GM12892 (cell line): ENCODE results near the gene ATF7.
A peak's percentile ranks its signal among the peaks of the same experiment; 100 is the strongest.

Experiments
- DNase-seq: peaks from one replicate; pipeline ENCODE4 v3.0.0; 2011; ENCODE audit not compliant: insufficient read length
- FAIRE-seq: peaks from 2 replicates; lab custom pipeline; 2011; peaks lifted over from hg19 to GRCh38; lab: Jason Lieb, UNC
- POLR2A ChIP-seq: IDR thresholded peaks from 2 replicates; pipeline ENCODE4 v1.6.1; 2011; ENCODE audit warnings: low read depth, low read length, control low read depth
- POLR2AphosphoS5 ChIP-seq: IDR thresholded peaks from 2 replicates; pipeline ENCODE4 v1.6.1; 2011; ENCODE audit warnings: low read depth, low read length, control low read depth
- TAF1 ChIP-seq: IDR thresholded peaks from 2 replicates; pipeline ENCODE4 v1.6.1; 2011; ENCODE audit warnings: low read depth, mild to moderate bottlenecking, control low read depth, low read length, borderline replicate concordance

The ATF7 gene

GRCh38 chr12:53479331-53479730 lies 146.9 kb downstream of the ATF7 start:
- TF ChIP-seq POLR2A (no peak), POLR2AphosphoS5 (no peak), TAF1 (no peak)
- DNase-seq, result no peak
- FAIRE-seq, result no peak

- no peak for FAIRE-seq
Measured at GRCh38 chr12:53478865-53479264, 147.3 kb downstream of the ATF7 start.

GRCh38 chr12:53476769-53477209 lies 149.4 kb downstream of the ATF7 start:
- FAIRE-seq (no peak), DNase-seq (no peak)

More at GRCh38 chr12:53478865-53479264, 147.3 kb downstream of the ATF7 start:
- no peak for DNase-seq
- TF ChIP-seq TAF1 (no peak), POLR2AphosphoS5 (no peak), POLR2A (no peak)

GRCh38 chr12:53474819-53475218 lies 151.4 kb downstream of the ATF7 start:
- FAIRE-seq, result no peak
- TF ChIP-seq POLR2A (peak; percentile 35; the same call in 1 of the 2 replicates), TAF1 (no peak), POLR2AphosphoS5 (no peak)
- DNase-seq, result no peak

More at GRCh38 chr12:53476769-53477209, 149.4 kb downstream of the ATF7 start:
- 0 out of 2 replicates have a peak, but pooled peaks have one; percentile 39 for TF ChIP-seq POLR2A
- peak; percentile 62 for TF ChIP-seq POLR2AphosphoS5
- TF ChIP-seq TAF1, result no peak

GRCh38 chr12:53474077-53474476 lies 152.1 kb downstream of the ATF7 start:
- FAIRE-seq (no peak), DNase-seq (no peak)
- no peak for TF ChIP-seq POLR2A
- TF ChIP-seq POLR2AphosphoS5, result no peak
- no peak for TF ChIP-seq TAF1

GRCh38 chr12:53472056-53472582 lies 154.1 kb downstream of the ATF7 start:
- TF ChIP-seq POLR2AphosphoS5 (no peak), POLR2A (0 out of 2 replicates have a peak, but pooled peaks have one; percentile 23)
- DNase-seq (no peak), FAIRE-seq (no peak)

- peak; percentile 59 for TF ChIP-seq POLR2AphosphoS5
- TF ChIP-seq TAF1, result no peak
- peak; percentile 52; the same call in 1 of the 2 replicates for TF ChIP-seq POLR2A
- FAIRE-seq (no peak), DNase-seq (no peak)
Measured at GRCh38 chr12:53468282-53468681, 157.9 kb downstream of the ATF7 start.

GRCh38 chr12:53467880-53468279 lies 158.3 kb downstream of the ATF7 start:
- FAIRE-seq (no peak), DNase-seq (no peak)
- TF ChIP-seq POLR2A (no peak), POLR2AphosphoS5 (0 out of 2 replicates have a peak, but pooled peaks have one; percentile 7), TAF1 (no peak)

GRCh38 chr12:53467082-53467481 lies 159.1 kb downstream of the ATF7 start:
- DNase-seq (no peak), FAIRE-seq (no peak)
- TF ChIP-seq POLR2A (no peak), POLR2AphosphoS5 (no peak), TAF1 (no peak)

GRCh38 chr12:53466640-53467039 lies 159.5 kb downstream of the ATF7 start:
- no peak for FAIRE-seq
- DNase-seq, result no peak
- no peak; the same call in 1 of the 2 replicates for TF ChIP-seq POLR2AphosphoS5
- TF ChIP-seq POLR2A, result 0 out of 2 replicates have a peak, but pooled peaks have one; percentile 55

DNA sequence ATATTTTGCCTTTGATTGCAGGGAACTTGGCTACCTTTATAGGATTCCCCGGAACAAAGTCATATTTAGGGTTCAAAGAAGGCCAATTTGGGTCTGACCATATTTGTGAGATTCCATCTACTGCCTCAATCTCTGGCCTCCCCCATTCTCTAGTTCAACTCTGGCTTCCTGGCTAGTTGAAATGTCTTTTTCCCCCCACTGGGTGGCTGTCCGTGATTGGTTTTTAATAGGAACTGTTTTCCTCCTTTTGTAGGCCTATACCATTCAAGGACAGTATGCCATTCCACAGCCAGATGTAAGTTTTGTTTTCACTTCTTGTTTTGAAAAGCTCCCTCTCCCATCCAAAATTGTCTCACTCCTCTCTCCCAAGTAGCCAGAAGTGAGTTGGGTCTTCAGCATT lies 160.5 kb downstream of the ATF7 start:
- TF ChIP-seq POLR2A (no peak), POLR2AphosphoS5 (no peak), TAF1 (no peak)
- no peak for FAIRE-seq
- DNase-seq, result no peak

DNA sequence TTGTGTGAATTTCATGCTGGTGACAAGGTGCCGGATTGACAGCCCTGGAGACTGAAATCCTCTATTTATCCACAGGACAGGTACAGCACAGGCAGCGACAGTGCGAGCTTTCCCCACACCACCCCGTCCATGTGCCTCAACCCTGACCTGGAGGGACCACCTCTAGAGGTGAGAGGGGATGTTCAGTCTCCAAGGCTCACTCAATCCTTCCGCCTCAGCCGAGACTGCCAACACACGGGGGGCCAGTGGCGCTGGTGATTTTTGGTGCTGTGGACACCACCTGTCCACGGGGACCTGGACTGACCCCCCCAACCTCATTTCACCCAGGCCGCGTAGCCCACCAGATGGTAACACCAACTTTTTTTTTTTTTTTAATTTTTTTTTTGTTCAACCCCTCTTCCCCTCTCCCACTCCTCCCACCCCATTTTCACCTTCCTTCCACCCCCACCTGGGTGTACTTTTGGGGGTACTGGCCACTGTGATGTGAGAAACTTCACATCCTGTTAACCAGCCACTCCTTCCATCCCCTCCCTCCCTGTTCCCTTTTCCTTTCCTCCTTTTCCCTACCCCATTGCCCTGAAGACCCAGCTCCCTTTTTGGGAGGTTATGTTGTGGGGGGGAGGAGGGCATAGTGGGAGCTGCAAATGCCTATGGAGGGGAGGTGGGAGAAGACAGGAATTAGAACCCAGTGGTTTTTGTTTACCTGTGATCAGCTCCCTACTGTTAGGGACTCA lies 161.3 kb downstream of the ATF7 start:
- DNase-seq, result no peak
- no peak for FAIRE-seq
- TF ChIP-seq POLR2A (0 out of 2 replicates have a peak, but pooled peaks have one; percentile 25), TAF1 (no peak)
